Stomach (tissue), 9 donors: Measurements from ENCODE around the gene ASAP2. TPM values are rescaled to one million over a fixed set of nuclear protein-coding genes. Genes with fewer than 3 reads are reported as not detected.

Experiments used
- DNase-seq, 2 donors: peaks; one replicate each; pipeline versions ENCODE4 v3.0.0 to v3.0.0-alpha.2; 2013 to 2019
- H3K27ac ChIP-seq, 5 donors: fragments of 200-600 bp in 4 of 5; sonication (generic) in 4 of 5; one replicate each; pipeline ENCODE4 v1.5.1; 2013 to 2019; ENCODE audit warnings: mild to moderate bottlenecking in 1 of 5, moderate library complexity in 1 of 5
- H3K27me3 ChIP-seq, 3 donors: fragments of 200-600 bp; sonication (generic); one replicate each; pipeline ENCODE4 v1.5.1; 2017 to 2019; ENCODE audit warnings: mixed run types in 1 of 3
- H3K36me3 ChIP-seq, 4 donors: fragments of 200-600 bp; sonication (generic); 1 replicate in 3 of 4; 2 replicates in 1 of 4; pipeline ENCODE4 v1.5.1; 2016 to 2019
- H3K4me1 ChIP-seq, 4 donors: fragments of 200-600 bp; sonication (generic); one replicate each; pipeline ENCODE4 v1.5.1; 2016 to 2019
- H3K4me3 ChIP-seq, 4 donors: fragments of 200-600 bp; sonication (generic) in 3 of 4; one replicate each; pipeline ENCODE4 v1.5.1; 2016 to 2019; ENCODE audit warnings: mild to moderate bottlenecking in 1 of 4
- H3K9me3 ChIP-seq, 4 donors: fragments of 200-600 bp; sonication (generic); one replicate each; pipeline ENCODE4 v1.5.1; 2016 to 2019
- CTCF ChIP-seq, 7 experiments: fragments of 450-650 bp in 4 of 7; fragments of 200-600 bp in 3 of 7; sonication (generic) in 3 of 7; IDR thresholded peaks; one replicate each; pipeline ENCODE4 v1.5.1; 2016 to 2019; ENCODE audit warnings: antibody characterized with exemption in 7 of 7, control low read depth in 2 of 7, mild to moderate bottlenecking in 1 of 7
- EP300 ChIP-seq: sonication (generic); formaldehyde crosslinking; IDR thresholded peaks from one replicate; pipeline ENCODE4 v1.6.1; 2017; ENCODE audit warnings: antibody characterized with exemption
- POLR2A ChIP-seq, 4 donors: fragments of 450-650 bp; IDR thresholded peaks; one replicate each; pipeline ENCODE4 v1.6.1; 2016; ENCODE audit warnings: antibody characterized with exemption in 4 of 4, control low read depth in 2 of 4, mild to moderate bottlenecking in 1 of 4, moderate library complexity in 1 of 4
- POLR2AphosphoS5 ChIP-seq, 3 donors: sonication (generic); formaldehyde crosslinking; IDR thresholded peaks; one replicate each; pipeline ENCODE4 v1.6.1; 2016; ENCODE audit warnings: antibody characterized with exemption in 3 of 3
- WGBS, 5 donors: extraction: QIAGEN DNeasy Blood & Tissue Kit in 3 of 5; methylation state at CpG; one replicate each; pipeline versions ENCODE4 v1.1.5 to v1.1.7; 2013 to 2018; 5-methylcytosine and 5-hydroxymethylcytosine counted together
- intact Hi-C: fragments of 100-400 bp; cut with DNase I; formaldehyde crosslinking; loops from one replicate; pipeline ENCODE4 v1.15.1; 2023; ENCODE audit warnings: low total_unique reads
- polyA plus RNA-seq, 3 donors: library from polyadenylated mRNA; stranded (reverse); fragments of 200-250 nt; gene quantifications; one replicate each; pipeline ENCODE4 v1.2.3, GENCODE V29; 2013
- total RNA-seq, 5 donors: library from RNA; depleted of rRNA; stranded (reverse); fragments of >200 nt; gene quantifications; one replicate each; pipeline versions ENCODE4 v1.1.0 to v1.2.3, GENCODE V29; 2014 to 2016
- donor health status: healthy with polysubstance abuse.
- donor health status: Bipolar disorder and iron deficiency.
- donor health status: healthy.

ASAP2 gene
- total and polyA plus RNA-seq, 8 donors, result 9.7 to 55.4 (median 33.7) TPM

GRCh38 chr2:9382604-9383235 lies 176.1 kb downstream of the ASAP2 start:
- TF ChIP-seq CTCF (IDR thresholded peaks at IDR 0.05) (no peak), POLR2AphosphoS5 (IDR thresholded peaks at IDR 0.05) (no peak)
- Histone ChIP-seq H3K9me3 (no peaks in the 10 kb centered on the region), H3K27me3 (no peaks in the 10 kb centered on the region), H3K36me3 (peaks cover 0 to 59% (median 53%) of the 10 kb centered on the region in 4 donors), H3K4me3 (no peak overlapping the region), H3K27ac (no peak overlapping the region), H3K4me1 (peaks cover 12 to 42% (median 24%) of the 10 kb centered on the region in 4 donors)
- DNase-seq, result no peak
- intact Hi-C loops, result no loop called here
- 88 to 97% (median 92%) methylated on average over 6 of the region's 6 CpGs for WGBS, 5 donors

- no peak overlapping the region for H3K27ac ChIP-seq
- no peak overlapping the region for H3K4me3 ChIP-seq
- intact Hi-C loops, result no loop called here
- H3K4me1 ChIP-seq, result peaks cover 12 to 28% (median 19%) of the 10 kb centered on the region in 4 donors
- H3K27me3 ChIP-seq, result no peaks in the 10 kb centered on the region
- WGBS, 5 donors, result 90 to 96% (median 94%) methylated on average over 4 of the region's 4 CpGs
- peaks cover 8 to 65% (median 58%) of the 10 kb centered on the region in 4 donors for H3K36me3 ChIP-seq
- no peaks in the 10 kb centered on the region for H3K9me3 ChIP-seq
- no peak for DNase-seq
- no peak for TF ChIP-seq POLR2AphosphoS5 (IDR thresholded peaks at IDR 0.05)
- TF ChIP-seq EP300, result no peak
- TF ChIP-seq POLR2A (IDR thresholded peaks at IDR 0.05), result no peak
- TF ChIP-seq CTCF (IDR thresholded peaks at IDR 0.05), result no peak
Observed at GRCh38 chr2:9384521-9384920, 177.9 kb downstream of the ASAP2 start.

- DNase-seq, result no peak
- 88 to 96% (median 94%) methylated on average over 6 of the region's 6 CpGs for WGBS, 5 donors
- TF ChIP-seq POLR2A (IDR thresholded peaks at IDR 0.05) (no peak), POLR2AphosphoS5 (IDR thresholded peaks at IDR 0.05) (no peak), CTCF (IDR thresholded peaks at IDR 0.05) (no peak)
- Histone ChIP-seq H3K9me3 (no peaks in the 10 kb centered on the region), H3K27ac (peak overlapping the region in 1 of 5 donors; percentile 80), H3K27me3 (no peaks in the 10 kb centered on the region), H3K4me3 (no peak overlapping the region), H3K4me1 (peaks cover 9 to 19% (median 12%) of the 10 kb centered on the region in 4 donors), H3K36me3 (peaks cover 8 to 79% (median 71%) of the 10 kb centered on the region in 4 donors)
- intact Hi-C loops, result no loop called here
Observed at GRCh38 chr2:9385841-9386240, 179.2 kb downstream of the ASAP2 start.

- DNase-seq, result no peak
- TF ChIP-seq POLR2AphosphoS5 (IDR thresholded peaks at IDR 0.05), result no peak
- no peak for TF ChIP-seq EP300
- TF ChIP-seq CTCF (IDR thresholded peaks at IDR 0.05), result no peak
- TF ChIP-seq POLR2A (IDR thresholded peaks at IDR 0.05), result no peak
- Histone ChIP-seq H3K36me3 (peaks cover 8 to 89% (median 85%) of the 10 kb centered on the region in 4 donors), H3K27ac (peak overlapping the region in 3 of 5 donors; percentile 45 to 80 (median 65)), H3K4me3 (no peak overlapping the region), H3K9me3 (no peaks in the 10 kb centered on the region), H3K4me1 (peaks cover 0 to 6% (median 3%) of the 10 kb centered on the region in 4 donors), H3K27me3 (no peaks in the 10 kb centered on the region)
- intact Hi-C loops, result no loop called here
- WGBS, 5 donors, result 87 to 93% (median 91%) methylated on average over 11 of the region's 11 CpGs
Observed at GRCh38 chr2:9388199-9388681, 181.6 kb downstream of the ASAP2 start.
